ENCODE results near the gene CAMSAP2.
"Not testable (repeated sequence)": the region's sequence is repeated elsewhere in the genome, so short reads cannot be mapped to it uniquely, and the experiment has no call there.

The CAMSAP2 gene

DNA sequence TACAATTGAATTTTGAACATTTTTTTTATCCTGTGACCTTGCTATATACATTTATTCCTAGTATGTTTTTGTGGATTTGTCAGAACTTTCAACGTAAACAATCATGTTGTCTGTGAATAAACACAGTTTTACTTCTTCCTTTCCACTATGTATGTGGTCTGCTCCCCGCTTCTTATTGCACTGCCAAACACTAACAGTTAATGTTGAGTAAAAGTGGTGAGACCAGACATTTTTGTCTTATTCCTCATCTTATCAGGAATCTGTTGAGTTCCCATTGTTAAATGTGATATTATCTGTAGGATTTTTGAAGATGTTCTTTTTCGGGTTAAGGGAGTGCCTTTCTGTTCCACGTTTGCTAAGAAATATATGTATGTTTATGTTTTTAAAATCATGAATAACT is 45.9 kb downstream of the CAMSAP2 start:
- DNase-seq (ENCODE audit: low read depth), result no peak

DNA sequence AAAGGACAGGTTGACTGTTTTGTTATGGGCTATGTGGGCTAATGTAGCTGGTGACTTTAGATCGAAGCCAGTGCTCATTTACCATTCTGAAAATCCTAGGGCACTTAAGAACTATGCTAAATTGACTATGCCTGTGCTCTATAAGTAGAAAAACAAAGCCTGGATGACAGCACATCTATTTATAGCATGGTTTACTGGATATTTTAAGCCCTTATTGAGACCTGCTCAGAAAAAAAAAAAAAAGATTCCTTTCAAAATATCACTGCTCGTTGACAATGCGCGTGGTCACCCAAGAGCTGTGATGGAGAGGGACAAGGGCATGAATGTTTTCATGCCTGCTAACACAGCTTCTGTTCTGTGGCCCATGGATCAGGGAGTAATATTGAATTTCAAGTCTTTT is 48.1 kb downstream of the CAMSAP2 start:
- no peak for DNase-seq (ENCODE audit: low read depth)

- DNase-seq (ENCODE audit: low read depth), result no peak
Measured at GRCh38 chr1:200787896-200788387, 49.2 kb downstream of the CAMSAP2 start.

DNA sequence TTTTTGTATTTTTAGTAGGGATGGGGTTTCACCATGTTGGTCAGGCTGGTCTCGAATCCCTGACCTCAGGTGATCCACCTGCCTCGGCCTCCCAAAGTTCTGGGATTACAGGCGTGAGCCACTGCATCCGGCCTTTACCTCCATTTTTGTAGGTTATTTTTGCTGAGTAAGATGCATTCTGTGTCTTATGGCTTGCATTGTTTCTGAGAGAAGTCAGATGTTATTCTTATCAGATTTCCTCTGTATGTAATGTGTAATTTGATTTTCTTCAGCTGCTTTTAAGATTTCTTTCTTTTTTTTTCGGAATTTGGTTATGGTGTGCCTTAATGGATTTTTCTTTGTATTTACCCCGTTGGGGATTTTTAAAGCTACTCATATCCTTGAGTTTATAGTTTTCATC is 52.3 kb downstream of the CAMSAP2 start:
- DNase-seq (ENCODE audit: low read depth), result not testable (repeated sequence)

GRCh38 chr1:200793677-200794076 is 55.0 kb downstream of the CAMSAP2 start:
- no peak for DNase-seq (ENCODE audit: low read depth)

- DNase-seq (ENCODE audit: low read depth), result no peak
Measured at GRCh38 chr1:200794506-200795065, 55.9 kb downstream of the CAMSAP2 start.

DNA sequence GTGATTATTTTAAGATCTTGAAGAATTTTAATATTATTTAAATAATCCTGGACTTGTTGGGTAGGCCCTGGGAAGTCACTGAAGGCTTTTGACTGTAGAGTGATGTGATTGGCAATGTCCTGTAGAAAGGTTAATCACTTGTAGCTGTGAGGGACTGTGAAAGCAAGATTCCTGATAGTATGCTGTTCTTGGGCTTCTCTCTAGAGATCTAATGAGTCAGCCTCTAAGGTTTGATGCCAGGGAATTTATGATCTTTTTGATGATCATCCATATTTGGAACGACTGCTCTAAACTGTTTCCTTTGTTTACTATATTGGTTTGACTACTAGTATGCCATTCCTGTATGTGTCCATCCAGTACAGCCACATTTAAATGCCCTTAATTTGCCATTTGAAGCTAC is 56.5 kb downstream of the CAMSAP2 start:
- DNase-seq (ENCODE audit: low read depth), result no peak

DNA sequence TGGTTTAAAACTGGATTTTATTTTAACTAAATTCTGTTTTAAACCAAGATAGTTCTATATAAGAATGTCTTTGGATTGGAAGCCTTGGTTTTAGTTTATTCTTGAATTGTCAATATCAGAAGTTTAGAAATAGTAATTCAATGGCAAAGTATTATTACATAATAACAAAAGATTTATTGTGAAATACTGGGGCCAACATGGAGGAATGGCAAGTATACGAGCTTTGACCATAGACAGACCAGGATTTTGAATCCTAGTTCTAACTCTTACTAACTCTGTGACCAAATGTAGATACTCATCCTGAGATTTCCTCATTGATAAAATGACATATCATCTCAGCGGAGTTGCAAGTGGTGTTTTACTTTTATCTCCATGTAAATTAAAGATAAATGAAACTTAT is 63.3 kb downstream of the CAMSAP2 start:
- DNase-seq (ENCODE audit: low read depth), result no peak

GRCh38 chr1:200802865-200803512 is 64.3 kb downstream of the CAMSAP2 start:
- peak; percentile 29 for DNase-seq (ENCODE audit: low read depth)

DNA sequence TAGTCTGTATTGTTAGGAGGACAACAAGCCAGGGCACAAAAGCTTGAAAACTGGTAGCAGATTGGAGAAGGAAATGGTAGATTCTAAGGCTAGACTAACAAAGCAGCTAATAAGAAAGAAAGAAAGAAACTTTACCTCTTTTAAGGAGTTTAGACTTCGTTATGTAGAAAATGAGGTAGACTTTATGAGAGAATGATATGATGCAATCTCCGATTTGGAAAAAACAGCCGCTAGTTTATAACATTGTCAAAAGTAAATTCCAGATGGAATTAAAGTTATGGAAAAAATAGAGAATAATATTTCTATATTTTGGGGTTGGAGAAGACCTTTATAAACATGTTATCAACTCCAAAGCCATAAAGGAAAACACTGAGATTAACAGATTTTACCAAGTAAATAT is 67.0 kb downstream of the CAMSAP2 start:
- no peak for DNase-seq (ENCODE audit: low read depth)

- DNase-seq (ENCODE audit: low read depth), result no peak
Measured at GRCh38 chr1:200808846-200809245, 70.2 kb downstream of the CAMSAP2 start.

DNA sequence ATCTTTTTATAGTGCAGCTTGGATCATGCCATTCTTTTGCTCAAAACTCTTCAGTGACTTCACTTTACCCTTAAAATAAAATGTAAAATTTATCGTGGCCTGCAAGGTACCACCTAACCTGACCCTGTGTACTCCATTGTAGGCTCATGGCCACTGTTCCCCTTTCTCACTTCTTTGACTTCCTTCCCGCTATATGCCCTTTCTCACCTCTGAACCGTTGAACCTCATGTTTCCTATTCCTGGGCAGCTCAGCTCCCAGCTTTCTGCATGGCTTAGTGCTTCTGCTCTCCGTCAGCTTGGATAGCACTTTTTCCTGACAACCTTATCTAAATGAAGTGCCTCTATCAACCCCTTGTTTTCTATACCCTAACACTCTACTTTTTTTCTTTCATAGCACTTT is 73.0 kb downstream of the CAMSAP2 start:
- no peak for DNase-seq (ENCODE audit: low read depth)

- DNase-seq (ENCODE audit: low read depth), result not testable (repeated sequence)
Measured at GRCh38 chr1:200816624-200817224, 78.0 kb downstream of the CAMSAP2 start.

DNA sequence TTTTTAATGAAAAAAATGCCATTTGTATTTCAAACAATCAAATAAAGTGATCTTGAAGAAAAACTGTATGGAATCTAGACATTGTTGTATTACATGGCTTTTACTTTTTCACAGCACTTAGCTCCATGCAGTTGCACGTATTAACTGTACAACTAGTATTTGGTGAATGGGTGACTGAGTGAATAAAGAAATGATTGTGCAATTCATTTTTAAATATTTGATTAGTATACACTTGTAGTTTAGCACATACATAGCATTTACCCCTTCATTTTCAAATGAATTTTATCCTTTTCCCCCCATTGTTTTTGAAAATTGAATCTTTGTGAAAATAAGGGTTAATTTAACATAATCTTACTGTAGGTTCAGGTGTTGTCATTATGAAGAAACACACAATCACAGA is 79.6 kb downstream of the CAMSAP2 start:
- DNase-seq (ENCODE audit: low read depth), result no peak

GRCh38 chr1:200819726-200820125 is 81.0 kb downstream of the CAMSAP2 start:
- no peak for DNase-seq (ENCODE audit: low read depth)

DNA sequence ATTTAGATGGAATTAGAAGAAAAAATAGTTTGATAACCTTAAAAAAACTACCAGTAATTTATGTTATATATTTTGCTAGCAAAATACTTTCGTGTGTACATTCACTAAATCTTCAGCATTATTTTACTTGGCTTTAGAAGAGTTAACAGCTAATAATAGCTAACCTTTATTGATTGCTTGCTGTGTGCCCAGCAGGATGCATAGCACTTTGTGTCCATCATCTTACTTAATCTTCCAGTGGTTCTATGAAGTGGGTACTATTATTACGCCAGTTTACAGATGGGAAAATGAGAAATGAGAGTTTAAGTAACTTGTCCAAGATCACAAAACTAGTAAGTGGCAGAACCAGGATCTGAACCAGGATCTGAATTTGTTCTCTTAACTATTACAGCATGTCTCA is 92.4 kb downstream of the CAMSAP2 start:
- no peak for DNase-seq (ENCODE audit: low read depth)

DNA sequence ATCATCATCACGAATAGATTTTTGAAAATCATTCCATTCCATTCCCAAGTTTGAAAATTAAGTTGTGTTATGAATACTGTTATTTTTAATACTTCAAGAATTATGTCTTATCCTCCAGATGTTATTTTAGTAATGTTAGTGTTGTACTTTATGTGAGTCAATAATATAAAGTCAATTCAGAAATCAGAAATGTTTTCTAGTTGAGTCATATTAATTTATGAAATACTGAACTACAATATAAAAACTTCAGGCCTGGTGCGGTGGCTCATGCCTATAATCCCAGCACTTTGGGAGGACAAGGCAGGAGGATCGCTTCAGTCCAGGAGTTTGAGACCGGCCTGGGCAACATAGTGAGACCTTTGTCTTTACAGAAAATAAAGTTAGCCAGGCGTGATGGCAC is 95.7 kb downstream of the CAMSAP2 start:
- DNase-seq (ENCODE audit: low read depth), result no peak

- DNase-seq (ENCODE audit: low read depth), result no peak
Measured at GRCh38 chr1:200836213-200836612, 97.5 kb downstream of the CAMSAP2 start.

DNA sequence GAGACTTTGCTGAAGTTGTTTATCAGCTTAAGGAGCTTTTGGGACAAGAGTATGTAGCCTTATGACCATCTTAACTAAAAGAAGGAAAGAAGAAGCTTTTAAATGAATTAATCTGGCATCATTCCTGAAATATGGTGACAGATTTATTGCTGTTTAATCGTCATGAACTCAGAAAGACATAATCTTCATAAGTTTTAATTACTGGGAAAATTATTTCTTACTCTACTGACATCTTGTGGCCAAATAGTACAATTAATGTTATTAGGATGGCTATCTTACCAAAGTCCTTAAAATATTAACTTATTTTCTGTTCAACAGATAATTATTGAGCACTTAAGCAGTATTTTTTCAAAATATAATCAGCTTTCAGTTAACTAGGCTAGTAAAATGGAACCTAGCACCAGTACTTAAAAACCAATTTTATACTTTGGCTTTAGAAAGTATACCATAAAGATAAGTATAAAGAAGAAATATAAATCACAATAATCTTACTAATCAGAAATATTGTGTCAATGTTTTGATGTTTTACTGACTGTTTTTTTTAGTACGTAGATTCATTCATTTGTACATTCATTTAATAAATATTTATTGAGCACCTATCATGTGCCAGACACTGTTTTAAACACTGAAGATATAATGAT is 99.4 kb downstream of the CAMSAP2 start:
- no peak for DNase-seq (ENCODE audit: low read depth)

DNA sequence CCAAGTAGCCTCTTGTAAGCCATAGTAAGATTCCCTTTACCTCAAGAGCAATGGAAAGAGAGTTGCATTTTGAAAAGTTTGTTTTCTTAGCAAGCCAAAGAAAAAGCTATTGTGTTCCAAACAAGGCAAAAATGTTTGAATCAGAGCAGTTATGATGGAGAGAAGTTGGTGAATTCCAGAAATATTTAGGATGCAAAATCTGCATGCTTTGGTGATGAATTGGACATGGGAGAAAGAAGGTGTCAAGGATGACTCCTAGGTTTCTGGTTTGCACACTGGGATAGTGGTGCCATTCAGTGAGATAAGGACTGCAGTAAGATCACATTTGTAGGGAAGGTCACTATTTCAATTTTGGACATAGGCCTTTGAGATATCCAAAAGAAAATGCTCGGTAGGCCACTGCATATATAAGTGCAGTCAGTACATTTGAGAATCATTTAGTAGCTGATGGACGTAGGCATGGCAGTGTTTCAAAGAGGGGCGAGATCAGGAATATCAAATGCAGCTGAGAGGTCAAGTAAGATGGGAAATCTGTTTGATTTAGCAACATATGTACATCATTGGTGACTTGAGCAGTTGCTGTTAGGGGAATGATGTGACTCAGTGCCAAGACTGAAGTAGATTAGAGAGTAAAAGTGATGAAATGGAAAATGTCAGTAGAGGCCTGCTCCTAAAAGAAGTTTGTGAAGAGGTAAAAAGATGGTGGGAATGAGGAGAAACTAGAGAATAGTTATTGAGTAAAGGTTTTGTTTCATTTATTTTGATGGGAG is 100.2 kb downstream of the CAMSAP2 start:
- no peak for DNase-seq (ENCODE audit: low read depth)

GRCh38 chr1:200845360-200845759 is 106.7 kb downstream of the CAMSAP2 start:
- DNase-seq (ENCODE audit: low read depth), result no peak

DNA sequence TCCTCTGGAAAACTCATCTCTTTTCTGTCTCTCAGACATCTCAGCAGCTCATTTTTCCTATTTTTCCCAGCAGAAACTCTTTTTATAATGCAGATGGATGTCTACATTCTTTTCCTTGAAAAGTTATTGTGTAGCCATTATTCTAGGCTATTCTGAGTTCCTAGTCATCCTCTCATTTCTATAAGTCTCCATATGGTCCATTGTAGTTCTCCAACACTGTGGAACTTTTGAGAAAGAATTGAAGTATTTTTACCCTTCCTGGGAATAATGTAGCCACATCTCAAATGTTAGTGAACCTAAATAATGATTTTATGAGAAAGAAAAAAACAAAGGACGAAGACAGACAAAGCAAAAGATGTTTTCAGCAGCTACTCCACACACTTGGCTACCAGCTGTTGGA is 107.7 kb downstream of the CAMSAP2 start:
- DNase-seq (ENCODE audit: low read depth), result no peak
